ENCODE results near the gene DOCK9. TPM values are rescaled to one million over a fixed set of nuclear protein-coding genes. Genes with fewer than 3 reads are reported as not detected.

Gene DOCK9
- total and polyA plus RNA-seq, 9 donors, result 31.0 to 75.3 (median 45.4) TPM

DNA sequence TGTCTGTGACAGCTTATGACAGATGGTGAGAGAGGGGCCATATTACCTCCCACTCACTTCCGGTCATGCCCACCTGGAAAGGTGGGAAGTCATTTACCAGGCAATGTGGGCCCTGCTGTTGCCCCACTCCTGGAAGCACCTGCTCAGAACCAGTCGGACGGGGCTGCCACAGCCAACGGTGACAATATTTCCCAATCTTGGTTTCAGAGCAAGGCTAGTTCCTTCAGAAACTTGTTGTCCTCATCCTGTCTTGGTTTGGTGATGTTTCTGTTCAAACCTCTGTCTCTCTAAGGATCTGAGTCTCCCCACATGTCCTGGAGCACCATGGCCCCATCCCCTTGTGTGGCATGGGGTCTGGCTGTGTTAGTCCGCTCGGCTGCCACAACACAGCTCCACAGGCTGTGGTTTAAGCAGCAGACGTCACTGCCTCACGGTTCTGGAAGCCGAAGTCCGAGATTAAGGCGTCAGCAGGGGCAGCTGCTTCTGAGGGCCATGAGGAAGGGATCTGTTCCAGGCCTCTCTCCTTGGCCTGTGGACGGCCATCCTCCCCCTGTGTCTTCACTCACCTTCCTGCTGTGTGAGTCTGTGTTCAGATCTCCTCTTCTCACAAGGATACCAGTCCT is 193.9 kb downstream of the DOCK9 start:
- no peak overlapping the region for H3K4me3 ChIP-seq
- no peak for DNase-seq
- H3K27ac ChIP-seq, result no peak overlapping the region
- no peaks in the 10 kb centered on the region for H3K36me3 ChIP-seq
- WGBS, 3 donors, result 84 to 86% (median 85%) methylated on average over 12 of the region's 12 CpGs
- no peaks in the 10 kb centered on the region for H3K4me1 ChIP-seq (ENCODE audit: insufficient read depth)
- no peaks in the 10 kb centered on the region for H3K9me3 ChIP-seq
- no peaks in the 10 kb centered on the region for H3K27me3 ChIP-seq
- no peak for TF ChIP-seq POLR2A (IDR thresholded peaks at IDR 0.05)
- TF ChIP-seq CTCF (IDR thresholded peaks at IDR 0.05), result no peak
- TF ChIP-seq EP300 (IDR thresholded peaks at IDR 0.05), result no peak
- intact Hi-C loops (cut with DNase I), result no loop called here

DNA sequence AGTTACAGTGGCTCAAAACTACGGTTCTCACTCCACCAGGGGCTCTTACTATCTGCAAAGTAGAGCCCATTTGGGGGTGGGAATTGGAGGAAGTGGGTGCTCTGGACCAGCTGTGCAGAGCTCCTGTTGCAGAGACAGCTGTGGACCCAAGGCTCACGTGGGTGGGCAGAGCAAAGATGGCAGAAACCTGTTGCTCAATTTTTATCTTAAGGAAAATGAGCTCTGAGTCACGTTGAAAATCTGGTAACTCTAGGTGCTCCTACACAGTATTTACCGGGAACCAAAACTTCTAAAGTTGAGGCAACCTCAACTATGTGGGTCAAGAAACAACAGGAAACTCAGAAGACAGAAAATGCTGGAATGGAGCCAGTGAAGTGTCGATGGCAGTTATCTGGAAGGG is 195.2 kb downstream of the DOCK9 start:
- intact Hi-C loops (cut with DNase I), result no loop called here
- 26 to 44% (median 31%) methylated on average over 5 of the region's 5 CpGs for WGBS, 3 donors

DNA sequence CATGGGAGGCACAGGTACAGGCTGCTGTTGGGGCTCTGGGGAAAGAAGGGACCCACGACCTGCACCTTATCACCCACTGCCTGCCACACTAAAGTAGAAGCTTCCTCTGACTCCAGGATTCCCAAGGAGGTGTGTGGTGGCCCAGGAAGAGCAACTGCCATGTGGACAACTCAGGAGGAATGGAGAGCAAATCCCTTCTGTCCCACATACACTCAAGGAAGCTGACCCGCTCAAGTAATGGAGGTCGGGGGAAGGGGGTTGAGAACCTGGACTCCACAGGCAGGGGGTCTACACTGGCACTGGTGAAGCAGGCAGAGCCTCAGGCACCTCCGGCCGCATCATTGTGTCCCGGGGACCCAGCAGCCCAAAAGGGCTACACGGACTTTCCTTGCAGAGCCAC is 196.0 kb downstream of the DOCK9 start:
- intact Hi-C loops (cut with DNase I), result no loop called here

More for the DNA sequence above, 195.2 kb downstream of the DOCK9 start:
- no peak overlapping the region for H3K27ac ChIP-seq
- no peak overlapping the region for H3K4me3 ChIP-seq
- no peak for DNase-seq
- H3K27me3 ChIP-seq, result no peaks in the 10 kb centered on the region
- TF ChIP-seq CTCF (IDR thresholded peaks at IDR 0.05) (no peak), EP300 (IDR thresholded peaks at IDR 0.05) (no peak), POLR2A (IDR thresholded peaks at IDR 0.05) (no peak)
- H3K4me1 ChIP-seq (ENCODE audit: insufficient read depth), result no peaks in the 10 kb centered on the region
- H3K9me3 ChIP-seq, result no peaks in the 10 kb centered on the region
- no peaks in the 10 kb centered on the region for H3K36me3 ChIP-seq

DNA sequence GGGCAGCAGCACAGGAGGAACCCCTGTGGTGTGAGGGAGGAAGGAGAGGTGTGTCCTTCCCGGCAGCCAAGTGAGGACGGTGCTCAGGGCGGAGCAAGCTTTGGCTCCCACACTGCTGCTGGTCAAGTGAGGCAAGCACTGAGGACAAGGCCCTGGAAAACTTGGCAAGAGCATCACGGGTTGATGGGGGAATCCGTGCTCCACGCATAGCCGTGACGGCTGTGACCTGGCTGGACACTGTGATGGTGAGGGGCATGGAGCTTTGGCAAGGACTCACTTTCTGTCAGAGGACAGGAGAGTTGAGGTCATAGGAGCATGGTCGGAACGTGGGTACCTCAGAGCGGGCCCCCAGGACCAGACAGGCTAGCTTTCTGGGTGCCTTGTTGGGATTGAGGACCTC is 196.4 kb downstream of the DOCK9 start:
- WGBS, 3 donors, result 77 to 87% (median 79%) methylated on average over 11 of the region's 11 CpGs

More for the DNA sequence above, 196.0 kb downstream of the DOCK9 start:
- Histone ChIP-seq H3K4me1 (ENCODE audit: insufficient read depth) (no peaks in the 10 kb centered on the region), H3K9me3 (no peaks in the 10 kb centered on the region), H3K36me3 (no peaks in the 10 kb centered on the region), H3K4me3 (no peak overlapping the region), H3K27ac (no peak overlapping the region), H3K27me3 (no peaks in the 10 kb centered on the region)
- DNase-seq, result no peak
- TF ChIP-seq CTCF (IDR thresholded peaks at IDR 0.05) (no peak), POLR2A (IDR thresholded peaks at IDR 0.05) (no peak), EP300 (IDR thresholded peaks at IDR 0.05) (no peak)
- 76 to 86% (median 83%) methylated on average over 7 of the region's 7 CpGs for WGBS, 3 donors

More for the DNA sequence above, 196.4 kb downstream of the DOCK9 start:
- no peaks in the 10 kb centered on the region for H3K27me3 ChIP-seq
- DNase-seq, result no peak
- H3K36me3 ChIP-seq, result no peaks in the 10 kb centered on the region
- TF ChIP-seq POLR2A (IDR thresholded peaks at IDR 0.05) (no peak), EP300 (IDR thresholded peaks at IDR 0.05) (no peak), CTCF (IDR thresholded peaks at IDR 0.05) (no peak)
- no peak overlapping the region for H3K27ac ChIP-seq
- H3K9me3 ChIP-seq, result no peaks in the 10 kb centered on the region
- H3K4me1 ChIP-seq (ENCODE audit: insufficient read depth), result no peaks in the 10 kb centered on the region
- intact Hi-C loops (cut with DNase I), result no loop called here
- no peak overlapping the region for H3K4me3 ChIP-seq

Measured in ovary (tissue), 9 donors.